MM.1S (cell line): ENCODE data around the gene TAF4B.

Experiments used
- DNase-seq: peaks from one replicate; pipeline ENCODE4 v3.0.0-alpha.2; 2015
- H2AFZ ChIP-seq: fragments of 300-600 bp; sonication (generic); 2 replicates; pipeline ENCODE4 v1.6.0; 2016; ENCODE audit warnings: antibody characterized with exemption, low read length
- H3F3A ChIP-seq: fragments of 300-600 bp; sonication (generic); 2 replicates; pipeline ENCODE4 v1.6.1; 2016; ENCODE audit warnings: mild to moderate bottlenecking, antibody characterized with exemption, low read length, moderate library complexity, mixed read lengths; ENCODE audit not compliant: insufficient read depth
- H3K27ac ChIP-seq: fragments of 300-600 bp; sonication (generic); 2 replicates; pipeline ENCODE4 v1.5.1; 2016; ENCODE audit warnings: mild to moderate bottlenecking, low read length
- H3K27me3 ChIP-seq: fragments of 300-600 bp; sonication (generic); replicated peaks from 2 replicates; pipeline ENCODE4 v1.6.0; 2016; ENCODE audit warnings: low read length; ENCODE audit not compliant: insufficient read depth
- H3K36me3 ChIP-seq: fragments of 300-600 bp; sonication (generic); replicated peaks from 2 replicates; pipeline ENCODE4 v1.6.1; 2016; ENCODE audit warnings: mild to moderate bottlenecking, low read length, mixed read lengths; ENCODE audit not compliant: insufficient read depth
- H3K4me1 ChIP-seq: fragments of 300-600 bp; sonication (generic); 2 replicates; pipeline ENCODE4 v1.6.1; 2016; ENCODE audit warnings: low read length, mixed read lengths
- H3K4me2 ChIP-seq: fragments of 300-600 bp; sonication (generic); 2 replicates; pipeline ENCODE4 v1.6.0; 2016; ENCODE audit warnings: low read depth, low read length
- H3K4me3 ChIP-seq: fragments of 300-600 bp; sonication (generic); 2 replicates; pipeline ENCODE4 v1.5.1; 2016; ENCODE audit warnings: low read length, mixed read lengths
- H3K79me2 ChIP-seq: fragments of 300-600 bp; sonication (generic); 2 replicates; pipeline ENCODE4 v1.6.1; 2016; ENCODE audit warnings: mixed run types, low read length, mixed read lengths
- H3K9ac ChIP-seq: fragments of 300-600 bp; sonication (generic); 2 replicates; pipeline ENCODE4 v1.6.1; 2016; ENCODE audit warnings: low read length, mixed read lengths
- H3K9me2 ChIP-seq: fragments of 300-600 bp; sonication (generic); replicated peaks from 2 replicates; pipeline ENCODE4 v1.6.1; 2016; ENCODE audit warnings: mild to moderate bottlenecking, low read length, mixed read lengths; ENCODE audit not compliant: insufficient read depth
- H3K9me3 ChIP-seq: fragments of 300-600 bp; sonication (generic); replicated peaks from 2 replicates; pipeline ENCODE4 v1.6.1; 2016; ENCODE audit warnings: mild to moderate bottlenecking, low read length, mixed read lengths; ENCODE audit not compliant: insufficient read depth
- H4K20me1 ChIP-seq: fragments of 300-600 bp; sonication (generic); 2 replicates; pipeline ENCODE4 v1.6.1; 2016; ENCODE audit warnings: mild to moderate bottlenecking, low read length, moderate library complexity, mixed read lengths; ENCODE audit not compliant: insufficient read depth
- CTCF ChIP-seq: fragments of 300-600 bp; sonication (generic); IDR thresholded peaks from 2 replicates; pipeline ENCODE4 v1.5.1; 2016; ENCODE audit warnings: antibody characterized with exemption, low read length, mixed read lengths
- EZH2 ChIP-seq: fragments of 300-600 bp; sonication (generic); optimal IDR thresholded peaks from 2 replicates; pipeline ENCODE3; 2017; ENCODE audit warnings: low read depth, mild to moderate bottlenecking, antibody characterized with exemption, low read length, mixed read lengths
- EZH2phosphoT487 ChIP-seq: fragments of 300-600 bp; sonication (generic); IDR thresholded peaks from 2 replicates; pipeline ENCODE4 v1.6.1; 2018; ENCODE audit warnings: antibody characterized with exemption, low read length

TAF4B gene

DNA sequence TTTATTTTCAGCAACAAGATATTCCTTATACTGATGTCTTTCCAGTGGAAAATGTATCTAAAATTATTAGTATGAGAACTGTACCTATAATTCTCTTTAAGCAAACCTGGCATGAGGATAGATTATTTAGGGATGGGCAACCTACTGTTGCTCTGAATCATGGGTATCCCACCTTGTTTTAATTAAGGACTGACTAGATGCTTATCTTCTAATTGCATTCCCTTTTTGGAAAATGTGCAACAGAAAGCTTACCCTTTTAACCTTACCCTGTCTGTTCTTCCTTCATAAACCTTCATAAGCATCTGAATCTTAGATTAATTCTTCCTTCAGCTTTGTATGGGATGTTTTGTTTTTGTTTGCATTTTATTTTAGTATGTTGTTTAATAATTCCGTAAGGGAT is 110.3 kb downstream of the TAF4B start:
- Histone ChIP-seq H3K36me3 (no peaks in the 10 kb centered on the region), H3F3A (no peaks in the 10 kb centered on the region), H3K4me3 (no peak overlapping the region), H2AFZ (no peak overlapping the region), H3K4me2 (no peak overlapping the region), H3K27ac (no peak overlapping the region), H3K27me3 (no peaks in the 10 kb centered on the region), H3K4me1 (no peaks in the 10 kb centered on the region), H3K9me3 (no peaks in the 10 kb centered on the region), H3K9me2 (no peaks in the 10 kb centered on the region), H4K20me1 (no peaks in the 10 kb centered on the region), H3K9ac (no peak overlapping the region), H3K79me2 (no peaks in the 10 kb centered on the region)
- DNase-seq = no peak
- TF ChIP-seq CTCF (no peak), EZH2phosphoT487 (no peak), EZH2 (no peak)

GRCh38 chr18:26342646-26343045 is 116.4 kb downstream of the TAF4B start:
- no peaks in the 10 kb centered on the region for H3K9me2 ChIP-seq
- no peak overlapping the region for H3K27ac ChIP-seq
- DNase-seq = no peak
- TF ChIP-seq CTCF (no peak), EZH2phosphoT487 (no peak), EZH2 (no peak)
- H3K4me3 ChIP-seq = no peak overlapping the region
- no peaks in the 10 kb centered on the region; the same call in 1 of the 2 replicates for H3K36me3 ChIP-seq
- no peaks in the 10 kb centered on the region for H3K79me2 ChIP-seq
- H3K9ac ChIP-seq = no peak overlapping the region
- H3K27me3 ChIP-seq = no peaks in the 10 kb centered on the region
- no peaks in the 10 kb centered on the region for H3K9me3 ChIP-seq
- no peak overlapping the region for H2AFZ ChIP-seq
- no peaks in the 10 kb centered on the region for H3K4me1 ChIP-seq
- no peaks in the 10 kb centered on the region for H4K20me1 ChIP-seq
- no peaks in the 10 kb centered on the region for H3F3A ChIP-seq
- no peak overlapping the region for H3K4me2 ChIP-seq

- H3K9me2 ChIP-seq = no peaks in the 10 kb centered on the region
- no peak for DNase-seq
- no peaks in the 10 kb centered on the region for H4K20me1 ChIP-seq
- no peak overlapping the region for H3K4me2 ChIP-seq
- TF ChIP-seq EZH2 (no peak), CTCF (no peak), EZH2phosphoT487 (no peak)
- no peaks in the 10 kb centered on the region for H3K27me3 ChIP-seq
- no peak overlapping the region for H2AFZ ChIP-seq
- no peak overlapping the region for H3K27ac ChIP-seq
- no peaks in the 10 kb centered on the region for H3K36me3 ChIP-seq
- peaks cover 9% of the 10 kb centered on the region for H3F3A ChIP-seq
- no peaks in the 10 kb centered on the region for H3K79me2 ChIP-seq
- no peak overlapping the region for H3K4me3 ChIP-seq
- no peak overlapping the region for H3K9ac ChIP-seq
- no peaks in the 10 kb centered on the region for H3K9me3 ChIP-seq
- H3K4me1 ChIP-seq = peaks cover 18% of the 10 kb centered on the region
These were observed 124.7 kb downstream of the TAF4B start for GRCh38 chr18:26350961-26351360.
